LNCAP (cell line): ENCODE data around the gene GATC.

Source experiments
- CTCF ChIP-seq: fragments of 450-650 bp; IDR thresholded peaks from 2 replicates; pipeline ENCODE4 v1.5.1; 2017; ENCODE audit warnings: mild to moderate bottlenecking

GATC gene

GRCh38 chr12:120469450-120470149, 23.4 kb downstream of the GATC start, which contains the start of gene SRSF9:
Gene SRSF9 (minus strand): TSS chr12:120469748. CDS start chr12:120469609, 139 bp downstream.
- peak; percentile 89 for TF ChIP-seq CTCF

- no peak for TF ChIP-seq CTCF
These were observed 24.0 kb downstream of the GATC start for GRCh38 chr12:120470150-120470784.

- no peak for TF ChIP-seq CTCF
These were observed 26.3 kb downstream of the GATC start for GRCh38 chr12:120472521-120472920.

GRCh38 chr12:120473807-120474615, 27.8 kb downstream of the GATC start:
- TF ChIP-seq CTCF, result no peak

GRCh38 chr12:120474616-120474960, 28.3 kb downstream of the GATC start:
- no peak for TF ChIP-seq CTCF

- TF ChIP-seq CTCF, result no peak
These were observed 29.4 kb downstream of the GATC start for GRCh38 chr12:120475643-120476042.

- TF ChIP-seq CTCF, result no peak
These were observed 33.2 kb downstream of the GATC start for GRCh38 chr12:120479458-120479857.
